GM21786 (cell line): Measurements from ENCODE around the gene OR2A2.
"Not testable (repeated sequence)": the region's sequence is repeated elsewhere in the genome, so short reads cannot be mapped to it uniquely, and the experiment has no call there.

Experiments used
- ATAC-seq: cut with Tn5 transposase; IDR thresholded peaks from one replicate; pipeline ENCODE4 v1.9.1; 2021; ENCODE audit not compliant: unreplicated experiment

The OR2A2 gene

GRCh38 chr7:144109283-144109682 is at the start of gene OR2A2:
Gene OR2A2, plus strand, starts transcription at chr7:144109583. Its CDS starts 0 bp downstream, at chr7:144109583.
- no peak for ATAC-seq

GRCh38 chr7:144063710-144064109 is 45.7 kb upstream of the OR2A2 start:
- no peak for ATAC-seq

DNA sequence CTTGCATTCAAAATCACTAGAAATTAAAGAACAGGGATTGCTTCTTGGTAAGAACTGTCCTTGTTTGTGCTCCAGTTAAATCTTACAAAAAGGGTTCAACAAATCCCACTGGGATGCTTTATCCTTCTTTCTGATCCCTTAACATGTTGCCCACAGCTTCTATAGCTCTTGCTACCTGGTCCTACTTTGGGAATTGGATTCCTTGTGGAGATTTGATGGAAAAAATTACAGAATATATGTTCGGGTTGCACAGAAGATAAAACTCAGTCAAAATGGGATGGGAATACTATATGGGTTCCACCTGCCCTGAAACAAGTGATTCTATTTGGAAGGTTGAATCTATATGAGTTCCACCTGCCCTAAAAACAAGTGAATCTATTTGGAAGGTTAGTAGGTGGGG is 39.9 kb upstream of the OR2A2 start, which contains the start of gene OR2A25:
OR2A25 (plus strand) TSS at position 301 of the 400 bp plus-strand sequence. CDS start 4,409 bp downstream, outside the sequence.
- no peak for ATAC-seq

DNA sequence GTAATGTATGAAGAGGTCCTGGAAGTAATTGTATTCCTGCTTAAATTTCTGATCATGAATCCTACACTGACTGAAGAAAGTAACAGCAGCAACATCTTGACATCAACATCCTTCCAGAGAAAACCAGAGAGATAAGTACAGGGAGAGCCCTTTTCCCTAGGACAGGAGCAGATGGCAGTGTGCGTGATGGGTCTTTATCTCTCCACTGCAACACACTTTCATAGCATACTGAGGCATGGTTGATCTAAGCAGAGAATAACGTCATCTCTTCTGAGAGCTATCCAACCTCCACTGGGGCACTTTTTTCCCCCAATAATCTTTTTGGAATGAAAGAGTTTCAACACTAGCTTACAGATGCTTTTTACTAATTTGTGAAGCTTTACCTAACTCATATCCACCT is 39.4 kb upstream of the OR2A2 start:
- no peak for ATAC-seq

- no peak for ATAC-seq
These were observed 35.0 kb upstream of the OR2A2 start for GRCh38 chr7:144074374-144074773.

- ATAC-seq: no peak
These were observed 23.4 kb upstream of the OR2A2 start, which contains the start of gene OR2A12 for GRCh38 chr7:144085978-144086377. Gene OR2A12, plus strand, starts transcription at chr7:144086278. Its CDS starts 8,830 bp downstream, at chr7:144095108.

GRCh38 chr7:144086730-144087129 is 22.7 kb upstream of the OR2A2 start:
- no peak for ATAC-seq

DNA sequence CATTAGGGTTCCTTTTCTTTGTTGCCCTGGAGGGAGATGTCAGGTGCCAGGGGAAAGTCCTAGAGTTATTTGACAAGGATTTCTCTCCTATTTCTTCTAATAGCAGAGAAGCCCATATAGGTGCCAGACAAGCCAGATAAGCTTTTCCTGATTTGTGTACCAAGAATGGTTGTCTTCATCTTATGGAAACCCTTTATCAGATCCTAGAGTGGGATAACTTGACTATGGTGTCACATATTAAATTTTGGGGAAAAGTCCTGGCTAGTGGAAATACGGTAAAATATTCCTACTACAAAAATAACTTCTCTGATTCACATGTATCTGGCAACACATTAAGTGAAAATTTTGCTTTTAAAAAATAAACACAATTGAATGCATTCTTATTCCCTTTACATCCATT is 22.2 kb upstream of the OR2A2 start:
- no peak for ATAC-seq

GRCh38 chr7:144090667-144091066 is 18.7 kb upstream of the OR2A2 start:
- ATAC-seq: no peak

DNA sequence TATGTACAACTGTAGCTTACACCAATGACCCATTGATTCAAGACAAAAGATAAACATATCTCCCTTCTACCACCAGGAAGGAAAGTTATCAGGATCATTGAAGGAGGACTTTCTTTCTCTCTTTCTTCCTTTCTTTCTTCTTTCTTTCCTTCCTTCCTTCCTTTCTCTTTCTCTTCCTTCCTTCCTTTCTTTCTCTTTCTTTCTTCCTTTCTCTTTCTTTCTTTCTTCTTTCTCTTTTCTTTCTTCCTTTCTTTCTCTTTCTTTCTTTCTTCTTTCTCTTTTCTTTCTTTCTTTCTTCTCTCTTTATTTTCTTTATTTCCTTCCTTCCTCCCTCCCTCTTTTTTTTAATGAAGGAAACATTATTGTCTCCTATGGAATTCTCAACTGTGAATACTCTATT is 10.6 kb upstream of the OR2A2 start:
- ATAC-seq: no peak

DNA sequence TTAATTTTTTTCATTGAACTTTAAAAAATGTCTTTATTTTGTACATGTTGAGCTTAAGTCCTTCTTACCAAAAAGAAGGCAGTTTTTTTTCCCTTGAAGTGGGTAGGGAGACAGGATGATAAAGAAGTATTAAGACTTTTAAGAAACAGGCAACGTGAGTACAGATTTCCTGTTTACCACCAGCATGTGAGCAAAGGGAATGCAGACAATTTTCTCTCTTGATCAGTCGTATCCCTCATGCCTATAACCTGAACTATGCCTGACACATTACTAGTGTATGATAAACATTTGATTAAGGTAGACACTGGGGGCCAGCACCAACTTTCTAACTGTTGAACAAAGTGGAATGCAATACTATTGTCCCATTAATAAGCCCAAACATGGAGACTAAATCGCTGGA is 8.8 kb upstream of the OR2A2 start:
- no peak for ATAC-seq

GRCh38 chr7:144102041-144102440 is 7.3 kb upstream of the OR2A2 start:
- no peak for ATAC-seq

DNA sequence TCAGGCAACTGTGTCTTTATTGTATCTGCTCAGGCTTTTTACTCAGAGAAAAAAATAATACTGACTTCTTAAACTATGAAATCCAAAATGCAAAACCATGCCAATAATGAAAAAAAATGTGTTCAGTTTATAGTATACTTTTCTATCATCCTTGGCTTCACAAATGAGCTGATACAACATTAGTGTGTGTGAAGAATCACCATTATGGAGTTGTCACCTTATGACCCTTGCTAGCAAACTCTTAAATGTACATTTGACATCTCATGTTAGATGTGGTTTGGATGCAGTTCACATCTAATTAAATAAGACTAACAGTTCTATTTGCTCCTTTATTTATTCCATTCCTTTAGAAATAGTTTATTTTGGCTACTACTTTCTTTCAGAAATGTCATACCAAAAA is 4.2 kb upstream of the OR2A2 start:
- ATAC-seq: no peak

- ATAC-seq: no peak
These were observed 889 bp downstream of the OR2A2 start for GRCh38 chr7:144110272-144110671.

GRCh38 chr7:144113651-144114050 is 4.3 kb downstream of the OR2A2 start:
- ATAC-seq: no peak

GRCh38 chr7:144118341-144118740 is 9.0 kb downstream of the OR2A2 start:
- ATAC-seq: no peak

GRCh38 chr7:144122876-144123275 is 13.5 kb downstream of the OR2A2 start, which contains the start of gene OR2A14:
Gene OR2A14, plus strand, starts transcription at chr7:144123176. Its CDS starts 5,937 bp downstream, at chr7:144129113.
- ATAC-seq: no peak

- peak; percentile 100 for ATAC-seq
These were observed 18.4 kb downstream of the OR2A2 start for GRCh38 chr7:144127714-144128334.

GRCh38 chr7:144129601-144130000 is 20.2 kb downstream of the OR2A2 start:
- ATAC-seq: not testable (repeated sequence)

DNA sequence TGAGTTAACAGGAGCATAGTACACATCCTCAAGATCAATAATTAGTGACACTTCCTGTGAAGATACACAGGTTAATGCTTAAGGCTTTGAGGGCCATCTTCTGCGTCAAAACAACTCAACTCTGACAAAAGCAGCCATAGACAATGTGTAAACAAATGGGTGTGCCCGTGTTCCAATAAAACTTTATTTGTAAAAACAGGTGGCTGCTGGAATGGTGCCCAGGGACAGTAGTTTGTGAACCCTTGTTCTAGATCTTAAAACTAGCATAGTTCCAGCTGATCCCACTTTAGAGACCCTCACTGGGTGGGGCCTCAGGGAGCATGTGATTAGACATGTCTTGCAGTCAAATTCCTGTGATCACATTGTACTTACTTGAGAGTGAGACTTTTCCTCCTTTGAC is 21.3 kb downstream of the OR2A2 start:
- no peak for ATAC-seq

- ATAC-seq: no peak
These were observed 22.9 kb downstream of the OR2A2 start for GRCh38 chr7:144132262-144132661.

DNA sequence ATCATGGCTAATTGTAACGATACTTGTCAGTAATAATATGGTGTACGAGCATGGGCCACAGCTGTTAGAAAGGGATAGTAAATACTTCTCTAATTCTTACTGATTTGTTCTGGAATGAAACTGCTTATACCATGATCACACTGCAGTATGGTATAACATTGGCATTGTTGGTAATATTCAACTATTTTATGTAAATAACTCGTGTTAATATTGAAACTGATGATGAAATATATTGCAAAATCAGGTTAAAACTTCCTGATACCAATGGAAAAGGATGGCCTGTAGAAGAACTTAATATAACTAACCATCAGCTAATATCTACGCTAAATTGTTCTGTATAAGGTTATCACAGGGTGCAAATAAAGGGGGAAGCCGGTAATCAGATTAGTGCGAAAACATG is 23.9 kb downstream of the OR2A2 start:
- ATAC-seq: no peak

DNA sequence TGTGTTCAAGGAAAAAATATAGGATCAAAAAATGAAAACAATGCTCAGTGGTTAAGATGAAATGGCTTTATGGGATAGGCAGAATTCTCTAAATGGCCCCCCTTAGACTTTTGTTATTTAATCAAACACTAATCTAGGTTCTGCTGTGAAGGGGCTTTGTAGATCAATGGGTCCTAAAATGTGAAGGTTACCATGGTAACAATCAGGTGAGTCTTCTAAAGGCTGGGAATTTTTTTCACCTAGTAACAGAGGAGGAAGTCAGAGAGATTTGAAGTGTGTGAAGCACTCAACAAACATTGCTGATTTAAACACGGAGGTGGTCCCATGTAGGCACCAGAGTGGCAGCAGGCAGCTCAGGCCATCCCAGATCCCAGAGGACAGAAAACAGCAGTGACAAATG is 24.7 kb downstream of the OR2A2 start:
- ATAC-seq: no peak
